NCI-H1694 treated with DMSO at 0.1 percent for 48 hours (cell line): ENCODE measurements around the gene CCNL2.
"Not testable (repeated sequence)": the region's sequence is repeated elsewhere in the genome, so short reads cannot be mapped to it uniquely, and the experiment has no call there.

ENCODE experiments used
- DNase-seq: peaks from one replicate; lab custom pipeline; 2025; lab: John Stamatoyannopoulos, UW

The CCNL2 gene

GRCh38 chr1:1373051-1373814 lies 25.9 kb downstream of the CCNL2 start:
- no peak for DNase-seq

GRCh38 chr1:1371746-1372711 lies 27.1 kb downstream of the CCNL2 start:
- no peak for DNase-seq

GRCh38 chr1:1371364-1371745 lies 27.8 kb downstream of the CCNL2 start:
- no peak for DNase-seq

GRCh38 chr1:1370771-1371300 lies 28.3 kb downstream of the CCNL2 start:
- no peak for DNase-seq

GRCh38 chr1:1370094-1370493 lies 29.0 kb downstream of the CCNL2 start:
- not testable (repeated sequence) for DNase-seq

- no peak for DNase-seq
These were observed 31.8 kb downstream of the CCNL2 start for GRCh38 chr1:1367315-1367714.

- DNase-seq, result no peak
These were observed 32.5 kb downstream of the CCNL2 start for GRCh38 chr1:1366699-1367066.

GRCh38 chr1:1365875-1366698 lies 33.0 kb downstream of the CCNL2 start:
- no peak for DNase-seq

- DNase-seq, result no peak
These were observed 34.9 kb downstream of the CCNL2 start for GRCh38 chr1:1364266-1364665.

- no peak for DNase-seq
These were observed 37.1 kb downstream of the CCNL2 start for GRCh38 chr1:1361982-1362423.

GRCh38 chr1:1361233-1361981 lies 37.7 kb downstream of the CCNL2 start:
- no peak for DNase-seq

GRCh38 chr1:1360506-1361169 lies 38.5 kb downstream of the CCNL2 start:
- DNase-seq, result no peak

- no peak for DNase-seq
These were observed 39.3 kb downstream of the CCNL2 start for GRCh38 chr1:1359664-1360468.

GRCh38 chr1:1359308-1359663 lies 39.8 kb downstream of the CCNL2 start:
- DNase-seq, result no peak

- no peak for DNase-seq
These were observed 40.5 kb downstream of the CCNL2 start, which contains the start of gene MXRA8 for GRCh38 chr1:1358433-1359271. Gene MXRA8, minus strand, starts transcription at chr1:1358555. Its CDS starts 51 bp downstream, at chr1:1358504.

GRCh38 chr1:1357871-1358432 lies 41.2 kb downstream of the CCNL2 start:
- DNase-seq, result no peak

GRCh38 chr1:1356796-1357401 lies 42.2 kb downstream of the CCNL2 start:
- DNase-seq, result no peak
